HT1080 (cell line): ENCODE data around the gene ACY1. TPM values are rescaled to one million over a fixed set of nuclear protein-coding genes. Genes with fewer than 3 reads are reported as not detected.

Experiments used
- DNase-seq: peaks from one replicate; pipeline ENCODE4 v3.0.0-alpha.2; 2015; ENCODE audit warnings: low read depth
- total RNA-seq: library from RNA; depleted of rRNA; stranded (reverse); fragments of >200 nt; shearing (Covaris generic); gene quantifications from 2 replicates; pipeline ENCODE4 v1.2.3, GENCODE V29; 2014

ACY1 gene
- total RNA-seq, 1 experiment from 2014 or later, result 105 TPM

- no peak for DNase-seq
Observed at GRCh38 chr3:51962854-51963530, 20.3 kb upstream of the ACY1 start.

DNA sequence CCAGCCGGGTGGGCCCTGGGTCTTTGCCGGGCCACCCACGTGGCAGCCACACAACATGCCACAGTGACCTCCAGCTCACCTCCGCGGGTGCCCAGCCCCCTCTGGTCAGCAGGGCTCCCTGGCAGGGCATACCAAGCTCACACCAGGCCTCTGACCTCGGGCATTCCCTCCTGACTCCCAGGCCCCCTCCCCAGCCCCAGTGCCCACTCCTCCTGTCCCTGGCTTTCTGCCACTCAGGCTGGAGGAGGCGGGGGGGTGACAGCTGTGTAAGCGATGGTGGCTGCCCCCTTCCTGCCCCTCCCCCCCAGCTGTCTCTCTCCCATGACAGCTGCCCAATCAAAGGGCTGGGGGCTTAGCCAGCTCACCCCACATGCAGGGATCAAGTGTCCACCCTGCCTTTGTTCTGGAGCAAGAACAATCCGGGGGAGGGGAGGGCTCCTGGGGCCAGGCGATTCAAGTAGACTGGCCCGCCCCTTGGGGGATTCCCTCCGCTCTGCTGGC is 19.3 kb upstream of the ACY1 start:
- no peak for DNase-seq

- no peak for DNase-seq
Observed at GRCh38 chr3:51964521-51964920, 18.8 kb upstream of the ACY1 start.

GRCh38 chr3:51966016-51966415 is 17.3 kb upstream of the ACY1 start:
- DNase-seq, result no peak

- DNase-seq, result no peak
Observed at GRCh38 chr3:51966486-51966885, 16.8 kb upstream of the ACY1 start.

DNA sequence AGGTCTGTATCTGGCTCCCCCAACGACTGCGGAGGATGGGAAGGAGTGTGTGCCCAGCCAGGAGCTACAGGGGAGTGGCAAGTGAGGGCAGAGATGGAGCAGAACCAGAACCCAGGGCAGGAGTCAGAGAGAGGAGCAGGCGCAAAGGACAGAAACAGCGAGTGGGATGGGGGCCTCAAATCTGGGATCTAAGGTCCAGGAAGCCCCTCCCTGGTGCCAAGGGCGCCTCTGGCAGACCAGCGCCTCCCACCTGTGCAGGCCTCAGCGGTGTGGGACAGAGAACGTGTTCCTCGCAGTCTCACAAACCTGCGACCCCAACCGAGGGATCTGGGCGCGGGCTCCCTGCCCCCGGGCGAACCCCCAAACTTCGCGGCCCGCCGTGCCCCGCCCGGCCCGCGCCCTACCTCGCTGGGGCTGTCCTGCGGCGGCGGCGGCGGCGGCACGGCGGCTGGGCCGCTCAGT is 16.4 kb upstream of the ACY1 start:
- no peak for DNase-seq

DNA sequence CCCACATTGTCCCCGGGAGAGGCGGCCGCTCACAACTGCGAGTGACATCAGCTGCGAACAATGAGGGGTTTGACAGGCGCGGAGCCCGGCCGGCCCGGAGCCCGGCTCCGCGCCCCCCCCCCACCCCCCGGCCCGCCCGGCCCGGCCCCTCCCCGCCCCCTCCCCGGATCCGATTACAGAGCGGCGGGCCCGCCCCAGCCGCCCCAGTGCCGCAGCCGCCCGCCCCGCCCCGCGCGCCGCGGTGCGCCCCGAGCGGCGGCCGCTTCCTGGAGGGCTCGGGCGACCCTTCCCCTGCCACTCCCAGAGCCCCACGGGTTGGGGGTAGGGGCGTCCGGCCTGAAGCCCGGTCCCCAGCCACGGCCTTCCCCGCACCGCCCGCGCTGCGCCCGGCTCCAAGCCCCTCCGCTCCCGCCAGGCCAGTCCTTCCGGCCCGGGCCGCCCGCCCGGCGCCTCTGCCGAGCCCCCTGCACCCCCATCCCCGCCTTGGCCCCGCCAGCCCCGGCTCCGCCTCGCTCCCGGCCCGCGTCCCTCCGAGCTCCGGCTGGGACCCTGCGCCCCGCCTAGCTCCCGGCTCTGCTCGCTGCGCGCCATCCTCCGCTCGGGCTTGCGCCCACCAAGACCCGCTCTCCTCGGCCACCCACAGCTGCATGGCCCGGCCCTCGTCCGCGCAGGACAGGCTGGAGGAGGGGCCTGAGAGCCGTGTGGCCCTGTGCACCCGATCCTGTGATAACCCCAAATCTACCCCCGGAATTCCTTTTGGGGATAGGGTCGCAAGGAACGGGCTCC is 15.8 kb upstream of the ACY1 start, which contains the start of gene PCBP4:
TSS of gene PCBP4 (minus strand) at position 71 of the 786 bp plus-strand sequence. CDS start 6,214 bp downstream, outside the sequence.
- DNase-seq, result peak; percentile 25

- peak; percentile 29 for DNase-seq
Observed at GRCh38 chr3:51968170-51968775, 15.1 kb upstream of the ACY1 start.

DNA sequence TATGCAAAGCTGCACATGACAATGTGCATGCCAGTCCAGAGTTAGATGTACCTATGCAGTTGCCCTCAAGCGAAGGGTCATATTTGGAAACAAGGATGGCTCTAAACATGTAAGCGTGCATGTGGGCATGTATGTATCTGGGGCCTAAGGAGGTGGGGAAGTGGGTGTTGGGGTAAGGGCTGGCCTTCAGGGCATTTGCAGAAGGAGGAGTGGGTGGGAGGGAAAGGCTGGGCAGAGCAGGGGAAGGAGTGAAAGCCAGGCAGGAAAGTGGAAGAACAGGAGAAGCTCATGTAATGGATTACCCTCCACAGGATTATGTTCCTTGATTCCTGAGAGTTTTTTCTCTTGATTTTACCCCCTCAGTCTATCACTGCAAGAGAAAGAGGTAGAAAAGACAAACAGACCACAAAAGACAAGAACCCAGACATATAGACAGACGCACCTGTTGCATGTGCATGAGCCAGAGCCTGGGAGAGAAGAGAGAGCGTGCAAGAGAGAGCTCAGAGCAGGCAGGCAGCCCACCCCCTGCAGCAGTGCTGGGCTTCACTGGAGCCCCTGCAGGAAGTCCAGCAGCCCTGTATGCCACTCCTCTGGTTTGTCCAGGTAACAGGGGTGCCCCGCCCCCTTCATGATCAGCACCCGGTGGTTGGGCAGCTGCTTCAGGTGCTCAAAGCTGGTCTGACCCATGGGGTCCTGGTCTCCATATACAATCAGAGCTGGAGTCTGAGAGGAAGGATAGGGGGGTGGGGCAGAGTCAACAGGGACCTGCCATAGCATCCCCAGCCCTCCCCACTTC is 14.3 kb upstream of the ACY1 start:
- DNase-seq, result no peak

GRCh38 chr3:51969841-51970240 is 13.5 kb upstream of the ACY1 start:
- no peak for DNase-seq

GRCh38 chr3:51970606-51971300 is 12.6 kb upstream of the ACY1 start:
- DNase-seq, result no peak

DNA sequence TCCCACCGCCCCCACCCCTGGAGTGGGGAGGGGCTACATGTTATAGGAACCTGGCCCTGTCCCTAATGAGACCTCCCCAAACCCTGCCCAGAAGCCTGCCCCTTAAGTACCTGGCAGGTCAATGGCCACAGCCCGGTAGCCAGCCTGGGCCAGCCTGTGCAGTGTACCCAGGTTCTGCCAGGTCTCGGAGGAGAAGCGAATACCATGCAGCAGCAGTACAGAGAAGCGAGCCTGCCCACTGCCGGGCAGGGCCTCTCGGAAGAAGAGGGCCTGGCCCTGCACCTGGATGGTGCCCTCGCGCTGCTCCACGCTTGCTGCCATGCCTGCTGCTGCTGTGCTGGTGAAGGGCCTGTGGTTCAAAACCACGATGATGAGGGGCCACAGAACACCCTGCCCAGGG is 12.0 kb upstream of the ACY1 start:
- no peak for DNase-seq

- DNase-seq, result no peak
Observed at GRCh38 chr3:51974277-51974962, 8.9 kb upstream of the ACY1 start.

GRCh38 chr3:51974963-51975851 is 8.1 kb upstream of the ACY1 start, which contains the start of gene ABHD14A:
Gene ABHD14A, plus strand, starts transcription at chr3:51975064. Its CDS starts 72 bp downstream, at chr3:51975136.
- DNase-seq, result peak; percentile 57

DNA sequence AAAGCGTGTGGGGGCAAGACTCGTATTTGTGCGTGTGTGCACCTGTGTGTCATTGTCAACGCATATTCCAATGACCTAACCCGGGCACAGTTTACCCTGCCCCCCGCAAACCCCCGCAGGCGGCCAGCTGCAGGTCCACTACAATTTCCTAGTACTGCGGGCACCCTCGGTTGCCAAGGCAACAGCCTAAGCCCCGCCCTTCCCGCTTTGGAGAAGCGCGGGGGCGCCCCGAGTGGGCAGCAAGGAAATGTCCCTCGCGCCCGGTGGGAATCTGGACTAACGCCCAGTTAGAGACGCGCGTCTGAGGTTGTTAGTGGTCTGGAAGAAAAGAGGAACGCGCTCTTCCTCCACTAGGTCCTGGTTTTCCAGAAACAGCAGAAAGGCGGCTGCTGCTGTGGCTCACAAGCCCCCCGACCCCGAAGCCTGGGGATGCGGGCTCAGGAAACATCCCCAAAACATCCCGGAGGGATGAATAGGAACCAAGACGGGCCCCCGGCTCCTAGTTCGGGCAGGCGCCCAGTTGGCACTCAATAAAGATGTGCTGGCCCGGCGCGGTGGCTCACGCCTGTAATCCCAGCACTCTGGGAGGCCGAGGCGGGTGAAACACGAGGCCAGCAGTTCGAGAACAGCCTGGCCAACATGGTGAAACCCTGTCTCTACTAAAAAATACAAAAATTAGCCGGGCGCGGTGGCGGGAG is 7.3 kb upstream of the ACY1 start:
- DNase-seq, result peak; percentile 43

DNA sequence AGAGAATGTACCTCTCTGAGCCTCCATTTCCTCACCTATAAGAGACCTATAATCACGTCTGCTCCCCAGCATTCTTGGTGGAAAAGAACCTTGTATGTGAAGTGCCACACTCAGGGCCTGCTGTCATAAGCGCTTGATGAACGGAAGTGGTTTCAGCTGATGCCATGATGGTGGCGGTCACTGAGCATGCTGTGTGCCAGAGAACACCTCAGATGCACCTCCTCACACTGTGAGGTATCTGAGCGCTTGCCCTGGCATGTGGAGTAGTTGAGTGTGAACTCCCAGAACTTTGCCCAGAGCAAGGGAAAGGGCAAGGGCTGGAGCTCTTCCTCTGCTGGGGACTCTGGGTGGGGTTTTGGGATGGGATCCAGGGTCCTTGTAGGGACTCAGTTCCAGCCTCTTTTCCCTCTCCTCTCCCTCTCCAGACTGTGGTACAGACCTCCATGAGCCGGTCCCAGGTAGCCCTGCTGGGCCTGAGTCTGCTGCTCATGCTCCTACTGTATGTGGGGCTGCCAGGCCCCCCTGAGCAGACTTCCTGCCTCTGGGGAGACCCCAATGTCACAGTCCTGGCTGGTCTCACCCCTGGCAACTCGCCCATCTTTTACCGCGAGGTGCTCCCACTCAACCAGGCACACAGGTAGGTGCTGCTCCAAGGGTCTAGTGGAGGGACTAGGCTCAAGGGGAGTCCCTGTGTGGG is 5.7 kb upstream of the ACY1 start:
- no peak for DNase-seq

DNA sequence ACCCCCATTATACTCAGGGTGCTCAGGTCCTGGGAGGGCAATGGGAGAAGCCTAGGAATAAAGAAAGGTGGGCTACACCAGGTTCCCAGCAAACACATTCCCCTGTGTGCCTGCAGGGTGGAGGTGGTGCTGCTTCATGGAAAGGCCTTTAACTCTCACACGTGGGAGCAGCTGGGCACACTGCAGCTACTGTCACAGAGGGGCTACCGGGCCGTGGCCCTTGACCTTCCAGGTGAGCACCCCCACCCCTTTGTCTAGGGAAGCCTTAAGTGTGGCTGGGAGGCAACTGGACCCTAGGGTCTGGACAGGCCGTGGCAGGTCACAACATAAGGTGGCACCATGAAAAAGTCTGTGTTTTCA is 5.2 kb upstream of the ACY1 start:
- no peak for DNase-seq

DNA sequence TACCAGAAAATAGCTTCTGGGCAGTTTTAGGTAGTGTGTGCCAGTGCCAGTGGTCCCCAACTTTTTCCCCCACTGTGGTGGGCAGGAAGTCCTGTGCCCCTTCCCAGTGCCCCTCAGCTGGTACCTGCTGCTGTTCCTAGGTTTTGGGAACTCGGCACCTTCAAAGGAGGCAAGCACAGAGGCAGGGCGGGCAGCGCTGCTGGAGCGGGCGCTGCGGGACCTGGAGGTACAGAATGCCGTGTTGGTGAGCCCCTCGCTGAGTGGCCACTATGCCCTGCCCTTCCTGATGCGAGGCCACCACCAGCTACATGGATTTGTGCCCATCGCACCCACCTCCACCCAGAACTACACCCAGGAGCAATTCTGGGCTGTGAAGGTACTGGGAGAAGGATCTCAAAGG is 3.1 kb upstream of the ACY1 start:
- no peak for DNase-seq
